Right kidney (tissue), 1 donor: ENCODE results near the gene LMF1.
"Not testable (repeated sequence)": the region's sequence is repeated elsewhere in the genome, so short reads cannot be mapped to it uniquely, and the experiment has no call there.

Experiments used
- DNase-seq: peaks from one replicate; pipeline ENCODE4 v3.0.0-alpha.2; 2016

Gene LMF1

GRCh38 chr16:848510-849253 lies 122.1 kb downstream of the LMF1 start:
- DNase-seq, result no peak

DNA sequence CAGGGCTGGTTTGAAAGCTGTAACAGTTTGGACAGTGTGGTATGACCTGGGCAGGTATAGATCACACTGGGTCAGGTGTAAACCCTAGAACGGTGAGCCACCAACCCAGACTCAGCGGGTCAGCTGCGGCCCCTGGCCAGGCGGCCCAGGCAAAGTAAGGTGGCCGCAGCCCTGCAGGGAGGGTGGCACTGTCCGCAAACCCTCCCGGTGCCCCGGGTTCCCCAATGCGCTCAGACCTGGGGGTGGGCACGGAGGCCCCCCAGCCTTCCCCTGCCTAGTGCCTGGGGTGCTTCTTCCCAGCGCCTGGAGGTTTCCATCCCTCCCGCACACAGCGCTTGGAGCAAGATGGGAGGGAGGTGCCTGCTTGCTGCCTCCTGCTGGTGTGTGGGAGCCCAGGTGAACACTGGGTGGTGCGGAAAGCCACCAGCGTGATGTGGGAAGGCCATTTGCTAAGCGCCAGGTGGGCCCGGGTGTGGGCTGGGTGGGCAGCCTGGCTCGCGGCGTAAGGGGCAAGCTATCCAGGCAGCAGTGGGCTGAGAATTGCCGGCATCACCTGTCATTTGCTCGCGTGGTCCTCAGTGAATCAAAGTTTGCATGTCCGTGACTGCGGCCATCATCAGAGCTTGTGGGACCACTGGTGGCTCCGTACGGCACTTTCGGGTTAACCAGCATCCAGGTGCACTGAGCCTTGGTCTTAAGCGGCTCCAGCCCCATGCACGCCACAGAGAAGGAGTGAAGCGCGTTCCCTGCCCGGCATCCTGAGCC lies 122.9 kb downstream of the LMF1 start:
- DNase-seq, result no peak

DNA sequence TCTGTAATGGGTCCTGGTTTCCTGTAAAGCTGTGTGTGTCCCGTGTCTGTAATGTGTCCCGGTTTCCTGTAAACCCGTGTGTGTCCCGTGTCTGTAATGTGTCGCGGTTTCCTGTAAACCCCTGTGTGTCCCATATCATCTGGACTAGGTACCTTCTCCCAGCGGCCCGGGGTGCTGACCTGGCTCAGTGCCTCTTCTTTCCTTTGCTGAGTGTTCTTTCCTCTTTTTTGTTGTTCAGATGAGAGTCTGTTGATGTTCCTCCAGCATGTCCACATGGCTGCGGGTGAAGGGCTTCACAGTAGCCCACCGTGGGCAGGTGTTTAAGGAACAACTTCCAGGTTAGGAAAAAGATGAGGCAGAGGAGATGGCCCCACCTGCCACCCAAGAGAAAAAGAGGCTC lies 123.6 kb downstream of the LMF1 start:
- DNase-seq, result no peak

GRCh38 chr16:845351-845745 lies 125.4 kb downstream of the LMF1 start:
- peak; percentile 45 for DNase-seq

DNA sequence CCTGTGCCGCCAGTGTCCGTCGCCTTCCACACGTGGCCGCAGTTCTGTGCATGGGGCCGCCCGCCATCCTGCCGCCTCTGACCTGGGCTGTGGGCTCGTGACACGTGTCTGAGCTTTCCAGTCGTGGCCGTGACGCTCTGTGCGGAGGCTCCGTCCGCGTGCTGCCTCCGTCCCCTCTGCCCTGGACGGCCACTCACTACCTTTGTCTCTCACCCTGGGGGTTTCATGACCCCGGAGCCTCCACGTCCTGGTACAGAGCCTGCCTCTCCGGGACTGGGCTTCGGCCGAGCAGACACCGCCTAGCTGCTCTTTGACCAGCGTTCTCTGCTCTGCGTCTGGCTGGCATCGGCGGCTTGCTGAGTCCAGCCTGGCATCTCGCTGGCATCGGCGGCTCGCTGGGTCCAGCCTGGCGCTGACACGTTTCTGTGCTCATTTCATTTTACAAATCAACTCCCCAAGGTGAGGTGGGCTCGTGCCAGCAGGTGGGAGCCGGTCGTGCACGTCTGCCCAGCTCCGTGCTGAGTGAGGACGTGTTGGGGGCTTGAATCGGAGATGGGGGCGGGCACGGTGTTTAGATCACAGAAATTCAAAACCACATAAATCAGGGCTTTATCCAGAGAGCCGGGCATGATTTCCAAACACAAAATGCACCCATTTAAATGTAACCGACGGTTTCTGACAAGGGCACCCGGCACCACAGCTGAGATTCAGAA lies 126.0 kb downstream of the LMF1 start:
- no peak for DNase-seq

DNA sequence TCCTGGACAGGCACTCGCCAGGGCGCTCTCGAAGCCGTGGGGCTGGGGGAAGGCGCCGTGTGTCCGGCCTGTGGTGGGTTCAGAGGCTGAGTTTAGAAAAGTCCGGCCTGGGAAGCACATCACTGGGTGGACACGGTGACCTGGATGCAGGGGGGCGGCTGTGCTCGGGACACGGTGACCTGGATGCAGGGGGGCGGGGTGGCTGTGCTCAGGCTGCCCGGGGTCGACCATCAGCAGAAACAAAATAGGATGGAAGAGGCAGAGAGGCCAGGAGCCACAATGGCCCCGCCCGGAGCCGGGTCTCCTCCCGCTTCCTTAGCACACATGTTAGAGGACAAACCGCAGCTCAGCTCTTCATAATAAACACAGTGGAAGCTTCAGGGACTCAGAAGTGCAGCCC lies 127.0 kb downstream of the LMF1 start:
- DNase-seq, result no peak

GRCh38 chr16:842711-843560 lies 127.8 kb downstream of the LMF1 start:
- DNase-seq, result no peak

DNA sequence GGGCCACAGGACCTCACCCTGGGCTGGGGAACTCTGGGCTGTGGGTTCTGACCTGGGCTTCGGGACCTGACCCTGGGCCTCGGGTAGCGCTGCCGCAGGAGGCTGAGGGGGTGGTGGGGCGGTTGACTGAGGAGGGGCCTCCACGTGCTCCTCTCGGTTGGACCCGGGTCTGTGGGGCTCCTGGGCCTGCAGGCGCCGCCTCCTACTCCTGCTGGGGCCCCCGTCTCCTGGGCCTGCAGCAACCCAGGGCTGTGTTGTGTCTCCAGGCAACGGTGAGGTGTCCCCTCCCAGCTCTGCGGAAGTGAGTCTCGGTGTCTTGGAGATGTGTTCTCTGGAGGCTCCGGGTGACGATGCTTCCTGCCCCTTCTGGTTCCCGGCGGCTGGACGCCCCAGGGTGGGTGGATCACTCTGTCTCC lies 128.7 kb downstream of the LMF1 start:
- DNase-seq, result no peak

DNA sequence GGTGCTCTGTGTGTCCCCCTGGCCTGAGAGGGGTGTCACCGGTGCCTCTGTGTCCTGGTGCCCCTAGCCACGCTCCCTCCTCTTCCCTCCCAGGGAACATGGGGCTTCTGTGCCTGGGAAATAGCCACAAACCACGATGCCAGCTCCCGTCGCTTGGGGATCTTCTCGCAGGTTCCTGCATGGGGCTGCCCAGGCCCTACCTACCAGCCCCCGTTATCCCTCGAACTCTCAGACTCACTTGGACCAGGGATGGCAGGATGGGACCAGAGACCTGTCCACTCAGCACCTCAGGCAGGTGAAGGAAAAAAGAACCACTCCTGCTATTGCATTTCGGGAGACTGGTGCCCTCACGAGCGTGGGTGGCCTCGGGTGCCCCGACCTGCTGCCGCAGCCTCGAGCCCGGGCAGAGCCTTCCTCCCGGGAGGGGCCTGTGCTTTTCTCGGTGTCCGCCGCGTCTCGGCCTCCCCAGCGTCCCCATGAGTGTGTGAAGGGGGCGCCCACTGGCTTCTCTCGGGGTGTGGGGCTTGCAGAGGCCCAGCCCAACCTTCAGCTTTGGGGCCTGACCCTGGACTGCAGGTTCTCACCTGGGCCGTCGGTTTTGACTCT lies 129.2 kb downstream of the LMF1 start:
- DNase-seq, result no peak

GRCh38 chr16:840561-841454 lies 130.0 kb downstream of the LMF1 start:
- no peak for DNase-seq

- DNase-seq, result no peak
Measured at GRCh38 chr16:839643-840408, 131.0 kb downstream of the LMF1 start.

- no peak for DNase-seq
Measured at GRCh38 chr16:838741-839140, 132.0 kb downstream of the LMF1 start.

DNA sequence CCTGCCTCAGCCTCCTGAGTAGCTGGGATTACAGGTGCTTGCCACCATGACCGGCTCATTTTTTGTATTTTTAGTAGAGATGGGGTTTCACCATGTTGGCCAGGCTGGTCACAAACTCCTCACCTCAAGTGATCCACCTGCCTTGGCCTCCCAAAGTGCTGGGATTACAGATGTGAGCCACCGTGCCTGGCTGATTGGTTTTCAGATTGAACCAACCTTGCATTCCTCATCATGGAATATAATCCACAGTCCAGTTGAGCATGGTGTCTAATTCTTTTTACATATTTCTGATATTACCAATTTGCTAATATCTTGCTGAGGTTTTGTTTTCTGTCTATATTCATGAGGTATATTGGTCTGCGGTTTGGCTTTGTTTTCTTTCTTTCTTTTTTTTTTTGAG lies 134.0 kb downstream of the LMF1 start:
- not testable (repeated sequence) for DNase-seq

DNA sequence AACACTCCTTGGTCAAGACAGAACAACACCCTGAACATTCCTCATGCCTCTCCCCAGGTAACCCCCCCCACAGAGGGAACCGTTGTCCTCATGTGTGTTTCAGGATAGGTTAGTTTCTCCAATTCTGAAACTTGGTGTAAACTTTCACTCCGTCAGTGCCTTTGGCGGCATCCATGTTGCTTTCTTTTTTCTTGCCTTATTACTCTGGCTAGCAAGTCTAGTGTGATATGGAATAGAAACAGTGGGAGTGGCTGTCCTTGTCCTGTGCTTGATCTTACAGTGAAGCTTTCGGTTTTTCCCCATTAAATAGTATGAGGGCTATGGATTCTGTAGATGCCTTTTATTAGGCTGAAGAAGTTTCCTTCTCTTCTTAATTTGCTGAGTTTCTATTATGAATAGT lies 134.6 kb downstream of the LMF1 start:
- DNase-seq, result no peak

GRCh38 chr16:835373-835772 lies 135.4 kb downstream of the LMF1 start:
- DNase-seq, result no peak

- no peak for DNase-seq
Measured at GRCh38 chr16:833411-833810, 137.4 kb downstream of the LMF1 start.

GRCh38 chr16:832652-833336 lies 138.0 kb downstream of the LMF1 start:
- DNase-seq, result no peak

- DNase-seq, result no peak
Measured at GRCh38 chr16:831571-832413, 139.0 kb downstream of the LMF1 start.
